Esophagus mucosa (tissue), 1 donor: Measurements from ENCODE around the gene MSX1. TPM values are rescaled to one million over a fixed set of nuclear protein-coding genes. Genes with fewer than 3 reads are reported as not detected.
"Not testable (repeated sequence)": the region's sequence is repeated elsewhere in the genome, so short reads cannot be mapped to it uniquely, and the experiment has no call there.

Experiments used
- ATAC-seq: fragments of 200-7000 bp; cut with Tn5 transposase; one replicate; pipeline ENCODE4 v1.9.1; 2020
- total RNA-seq: library from RNA; stranded (reverse); gene quantifications from one replicate; pipeline ENCODE4 v1.2.4, GENCODE V29; 2023
- donor health status: DM: yes; HTN: yes; CAD: no.

MSX1 gene
- total RNA-seq = 0.36 TPM

- peak; percentile 88 for ATAC-seq
Measured at GRCh38 chr4:4859325-4859798, at the start of gene MSX1. Gene MSX1 (plus strand): TSS chr4:4859665. CDS start chr4:4859900, 235 bp downstream.

GRCh38 chr4:4810092-4810774 is 49.2 kb upstream of the MSX1 start:
- no peak for ATAC-seq

- ATAC-seq = no peak
Measured at GRCh38 chr4:4810778-4811177, 48.7 kb upstream of the MSX1 start.

- no peak for ATAC-seq
Measured at GRCh38 chr4:4812145-4812794, 47.2 kb upstream of the MSX1 start.

GRCh38 chr4:4818415-4819212 is 40.9 kb upstream of the MSX1 start:
- no peak for ATAC-seq

GRCh38 chr4:4819213-4819606 is 40.3 kb upstream of the MSX1 start:
- no peak for ATAC-seq

- no peak for ATAC-seq
Measured at GRCh38 chr4:4820261-4820660, 39.2 kb upstream of the MSX1 start.

GRCh38 chr4:4820739-4821138 is 38.7 kb upstream of the MSX1 start:
- no peak for ATAC-seq

GRCh38 chr4:4821577-4821976 is 37.9 kb upstream of the MSX1 start:
- ATAC-seq = no peak

GRCh38 chr4:4822286-4822685 is 37.2 kb upstream of the MSX1 start:
- ATAC-seq = not testable (repeated sequence)

GRCh38 chr4:4823621-4824162 is 35.8 kb upstream of the MSX1 start:
- ATAC-seq = no peak

GRCh38 chr4:4824232-4824631 is 35.2 kb upstream of the MSX1 start:
- no peak for ATAC-seq

GRCh38 chr4:4825431-4825830 is 34.0 kb upstream of the MSX1 start:
- no peak for ATAC-seq

GRCh38 chr4:4829837-4830236 is 29.6 kb upstream of the MSX1 start:
- no peak for ATAC-seq

GRCh38 chr4:4831266-4831665 is 28.2 kb upstream of the MSX1 start:
- no peak for ATAC-seq

- no peak for ATAC-seq
Measured at GRCh38 chr4:4831825-4832224, 27.6 kb upstream of the MSX1 start.

GRCh38 chr4:4836044-4836443 is 23.4 kb upstream of the MSX1 start:
- ATAC-seq = no peak

GRCh38 chr4:4837316-4837715 is 22.1 kb upstream of the MSX1 start:
- no peak for ATAC-seq

- no peak for ATAC-seq
Measured at GRCh38 chr4:4838051-4838935, 21.2 kb upstream of the MSX1 start.

GRCh38 chr4:4838936-4839810 is 20.3 kb upstream of the MSX1 start:
- no peak for ATAC-seq

- no peak for ATAC-seq
Measured at GRCh38 chr4:4840351-4840750, 19.1 kb upstream of the MSX1 start.
